Colonic mucosa (tissue), 4 donors: Measurements from ENCODE around the gene PNMA1. TPM values are rescaled to one million over a fixed set of nuclear protein-coding genes. Genes with fewer than 3 reads are reported as not detected.
A peak's percentile ranks its signal among the peaks of the same experiment; 100 is the strongest.

ENCODE experiments used
- DNase-seq: peaks from one replicate; pipeline ENCODE4 v3.0.0-alpha.2; 2020
- H3K27ac ChIP-seq: fragments of 200-600 bp; one replicate; pipeline ENCODE4 v1.8.0; 2021
- H3K27me3 ChIP-seq: fragments of 200-600 bp; one replicate; pipeline ENCODE4 v1.8.0; 2021
- H3K36me3 ChIP-seq: fragments of 200-600 bp; one replicate; pipeline ENCODE4 v1.8.0; 2021
- H3K4me1 ChIP-seq: fragments of 200-600 bp; one replicate; pipeline ENCODE4 v1.8.0; 2021; ENCODE audit warnings: mild to moderate bottlenecking
- H3K4me3 ChIP-seq: fragments of 200-600 bp; one replicate; pipeline ENCODE4 v1.8.0; 2021
- H3K9ac ChIP-seq, 2 donors: one replicate each; pipeline ENCODE4 v1.7.0; 2013; ENCODE audit warnings: control low read depth in 2 of 2, low read depth in 2 of 2, low read length in 2 of 2
- H3K9me3 ChIP-seq: fragments of 200-600 bp; one replicate; pipeline ENCODE4 v1.8.0; 2021
- intact Hi-C: fragments of 100-400 bp; cut with DNase I; formaldehyde crosslinking; loops from one replicate; pipeline ENCODE4 v1.14.1; 2022
- total RNA-seq, 2 donors: library from RNA; stranded (reverse); fragmentation: NEBNext Ultra II Directional in 1 of 2; extraction: Animal tissue kit (Norgen Biotek cat#: 25700) in 1 of 2; gene quantifications; one replicate each; pipeline ENCODE4 v1.2.1, GENCODE V29; 2021
- TF ChIP-seq, protein P1 (sequence below): fragments of 200-600 bp; IDR thresholded peaks from one replicate; pipeline ENCODE4 v1.8.0; 2022; ENCODE audit warnings: antibody characterized with exemption, mild to moderate bottlenecking
- donor health status: healthy.
- donor health status: DM: no; HTN: no; CAD: no.
- donor health status: DM: no; HTN: no; CAD: no.

PNMA1 gene
- total RNA-seq, 2 donors from 2014 or later, result 13.4 to 28.3 TPM

DNA sequence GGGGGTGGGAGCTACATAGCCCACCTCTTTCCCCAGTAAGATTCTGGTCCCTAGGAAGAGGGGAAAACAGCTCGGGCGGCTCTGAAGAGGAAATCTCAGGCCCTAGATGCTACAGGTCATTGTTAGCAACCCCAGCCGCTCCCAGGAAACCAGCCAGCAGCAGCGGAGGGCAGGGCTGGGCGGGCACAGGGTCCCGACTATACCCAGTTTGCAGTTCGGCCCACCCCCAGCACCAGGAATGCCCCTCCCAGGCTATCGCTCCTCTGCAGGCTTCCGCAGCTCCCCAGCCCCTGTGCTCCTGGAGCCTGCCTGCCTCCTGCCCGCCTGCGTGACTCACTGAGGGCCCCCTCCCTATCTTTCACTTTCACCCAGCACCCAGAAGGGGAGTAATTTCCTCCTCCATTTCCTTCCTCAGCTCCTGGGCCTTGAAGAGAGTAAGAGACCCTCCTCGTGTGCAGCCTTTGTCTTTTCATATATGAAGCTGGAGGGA lies 27.2 kb upstream of the PNMA1 start:
- H3K4me3 ChIP-seq, result peak overlapping the region; percentile 4
- H3K27ac ChIP-seq, result peak overlapping the region; percentile 92
- H3K36me3 ChIP-seq, result peaks cover 12% of the 10 kb centered on the region
- intact Hi-C loops, result no loop called here
- H3K27me3 ChIP-seq, result no peaks in the 10 kb centered on the region
- peak overlapping the region; percentile 74 to 97 for H3K9ac ChIP-seq
- peak; percentile 91 for DNase-seq
- no peaks in the 10 kb centered on the region for H3K9me3 ChIP-seq
- H3K4me1 ChIP-seq, result peaks cover 64% of the 10 kb centered on the region
- TF ChIP-seq, protein P1, sequence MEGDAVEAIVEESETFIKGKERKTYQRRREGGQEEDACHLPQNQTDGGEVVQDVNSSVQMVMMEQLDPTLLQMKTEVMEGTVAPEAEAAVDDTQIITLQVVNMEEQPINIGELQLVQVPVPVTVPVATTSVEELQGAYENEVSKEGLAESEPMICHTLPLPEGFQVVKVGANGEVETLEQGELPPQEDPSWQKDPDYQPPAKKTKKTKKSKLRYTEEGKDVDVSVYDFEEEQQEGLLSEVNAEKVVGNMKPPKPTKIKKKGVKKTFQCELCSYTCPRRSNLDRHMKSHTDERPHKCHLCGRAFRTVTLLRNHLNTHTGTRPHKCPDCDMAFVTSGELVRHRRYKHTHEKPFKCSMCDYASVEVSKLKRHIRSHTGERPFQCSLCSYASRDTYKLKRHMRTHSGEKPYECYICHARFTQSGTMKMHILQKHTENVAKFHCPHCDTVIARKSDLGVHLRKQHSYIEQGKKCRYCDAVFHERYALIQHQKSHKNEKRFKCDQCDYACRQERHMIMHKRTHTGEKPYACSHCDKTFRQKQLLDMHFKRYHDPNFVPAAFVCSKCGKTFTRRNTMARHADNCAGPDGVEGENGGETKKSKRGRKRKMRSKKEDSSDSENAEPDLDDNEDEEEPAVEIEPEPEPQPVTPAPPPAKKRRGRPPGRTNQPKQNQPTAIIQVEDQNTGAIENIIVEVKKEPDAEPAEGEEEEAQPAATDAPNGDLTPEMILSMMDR, result no peak

DNA sequence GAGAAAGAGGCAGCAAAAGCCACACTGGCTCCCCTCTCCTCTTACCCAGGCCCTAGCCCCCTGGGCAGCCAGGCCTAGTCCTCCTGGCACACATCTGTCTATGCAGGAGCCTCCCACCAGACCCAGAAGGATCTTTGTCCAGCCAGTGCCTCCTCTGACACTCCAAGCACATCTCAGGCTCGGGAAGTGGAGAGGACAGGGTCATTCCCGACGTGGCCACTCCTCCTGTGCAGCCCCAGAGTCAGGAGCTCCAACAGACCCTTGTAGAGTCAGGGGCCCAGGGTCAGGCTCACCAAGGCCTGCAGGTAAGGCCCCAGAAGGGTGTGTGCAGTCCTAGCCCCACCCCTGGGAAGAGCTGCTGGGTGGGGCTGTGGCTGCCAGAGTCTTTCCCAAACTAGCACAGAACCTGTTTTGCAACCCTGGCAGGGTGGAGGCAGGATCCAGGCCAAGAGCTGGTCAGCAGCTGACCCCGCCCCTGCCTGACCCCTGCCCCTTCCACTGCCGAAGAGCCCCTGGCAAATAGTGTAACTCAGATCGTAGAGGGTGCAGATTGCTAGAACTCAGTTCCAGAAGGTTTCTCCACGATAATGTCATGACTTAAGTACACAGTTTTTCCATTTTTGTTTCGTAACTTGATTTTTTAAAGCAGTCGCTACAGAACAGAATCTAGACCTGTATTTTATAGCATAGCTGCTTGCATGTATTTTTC lies 26.6 kb upstream of the PNMA1 start:
- Histone ChIP-seq H3K4me1 (peaks cover 59% of the 10 kb centered on the region), H3K9me3 (no peaks in the 10 kb centered on the region), H3K27me3 (no peaks in the 10 kb centered on the region), H3K4me3 (peak overlapping the region; percentile 4), H3K9ac (peak overlapping the region; percentile 74 to 97), H3K27ac (peak overlapping the region; percentile 92), H3K36me3 (peaks cover 13% of the 10 kb centered on the region)
- intact Hi-C loops, result no loop called here
- DNase-seq, result peak; percentile 96
- TF ChIP-seq, protein P1, result no peak

- H3K4me3 ChIP-seq, result no peak overlapping the region
Observed at GRCh38 chr14:73739899-73740617, 25.9 kb upstream of the PNMA1 start.

DNA sequence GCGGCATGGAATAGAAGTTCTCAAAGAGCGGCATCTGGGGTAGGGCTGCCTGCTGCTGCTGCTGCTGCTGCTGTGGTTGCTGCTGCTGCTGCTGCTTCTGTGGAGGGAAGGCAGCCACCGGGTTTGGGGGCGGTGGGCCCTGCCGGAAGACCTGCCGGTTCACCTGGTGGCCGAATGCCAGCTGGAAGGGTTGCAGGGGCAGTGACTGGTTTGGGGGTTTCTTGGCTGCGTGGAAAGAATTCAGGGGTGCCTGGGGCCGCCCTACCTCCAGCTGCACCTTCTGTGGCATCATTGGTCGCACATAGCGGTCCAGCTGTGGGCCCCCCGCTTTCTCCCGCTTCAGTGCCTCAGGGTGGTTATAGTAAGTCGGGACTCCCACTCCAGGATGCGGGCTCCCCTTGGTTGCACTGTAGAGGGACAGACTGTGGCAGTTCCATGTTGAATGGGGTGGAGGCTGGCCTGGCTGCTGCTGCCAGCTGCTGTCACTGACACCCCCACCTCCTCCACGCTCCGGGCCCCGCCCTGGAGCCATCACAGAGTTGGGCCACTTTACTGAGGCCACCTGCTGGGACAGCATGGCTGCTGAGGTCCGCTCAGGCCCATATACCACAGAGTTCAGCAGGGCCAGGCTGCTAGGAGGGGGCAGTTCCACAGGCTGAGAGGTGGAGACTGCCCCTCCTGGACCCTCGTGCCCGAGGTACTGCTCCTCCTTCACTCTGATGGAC lies 25.2 kb upstream of the PNMA1 start:
- H3K9ac ChIP-seq, result peak overlapping the region; percentile 16 to 97
- DNase-seq, result peak; percentile 26
- intact Hi-C loops, result no loop called here
- peaks cover 16% of the 10 kb centered on the region for H3K36me3 ChIP-seq
- TF ChIP-seq, protein P1, result no peak
- peaks cover 45% of the 10 kb centered on the region for H3K4me1 ChIP-seq
- H3K27me3 ChIP-seq, result no peaks in the 10 kb centered on the region
- H3K4me3 ChIP-seq, result no peak overlapping the region
- H3K9me3 ChIP-seq, result no peaks in the 10 kb centered on the region
- H3K27ac ChIP-seq, result peak overlapping the region; percentile 92

More at GRCh38 chr14:73739899-73740617, 25.9 kb upstream of the PNMA1 start:
- Histone ChIP-seq H3K9ac (peak overlapping the region; percentile 74 to 97), H3K27ac (peak overlapping the region; percentile 92), H3K9me3 (no peaks in the 10 kb centered on the region), H3K4me1 (peaks cover 52% of the 10 kb centered on the region), H3K27me3 (no peaks in the 10 kb centered on the region), H3K36me3 (peaks cover 16% of the 10 kb centered on the region)
- peak; percentile 44 for DNase-seq
- TF ChIP-seq, protein P1, result no peak
- intact Hi-C loops, result no loop called here

GRCh38 chr14:73738518-73739173 lies 24.5 kb upstream of the PNMA1 start:
- TF ChIP-seq, protein P1, result no peak
- no peaks in the 10 kb centered on the region for H3K9me3 ChIP-seq
- intact Hi-C loops, result no loop called here
- peaks cover 38% of the 10 kb centered on the region for H3K4me1 ChIP-seq
- H3K4me3 ChIP-seq, result no peak overlapping the region
- no peak overlapping the region for H3K27ac ChIP-seq
- DNase-seq, result no peak
- peaks cover 16% of the 10 kb centered on the region for H3K36me3 ChIP-seq
- H3K9ac ChIP-seq, result no peak overlapping the region
- H3K27me3 ChIP-seq, result no peaks in the 10 kb centered on the region
